Measurements from ENCODE around the gene MMP24. TPM values are rescaled to one million over a fixed set of nuclear protein-coding genes. Genes with fewer than 3 reads are reported as not detected.
A peak's percentile ranks its signal among the peaks of the same experiment; 100 is the strongest.
"Not testable (repeated sequence)": the region's sequence is repeated elsewhere in the genome, so short reads cannot be mapped to it uniquely, and the experiment has no call there.

MMP24 gene
- total and polyA plus RNA-seq, 2 donors (not counting 1 experiment from before 2014, with no cell fraction given) = 0.17 to 0.49 TPM

DNA sequence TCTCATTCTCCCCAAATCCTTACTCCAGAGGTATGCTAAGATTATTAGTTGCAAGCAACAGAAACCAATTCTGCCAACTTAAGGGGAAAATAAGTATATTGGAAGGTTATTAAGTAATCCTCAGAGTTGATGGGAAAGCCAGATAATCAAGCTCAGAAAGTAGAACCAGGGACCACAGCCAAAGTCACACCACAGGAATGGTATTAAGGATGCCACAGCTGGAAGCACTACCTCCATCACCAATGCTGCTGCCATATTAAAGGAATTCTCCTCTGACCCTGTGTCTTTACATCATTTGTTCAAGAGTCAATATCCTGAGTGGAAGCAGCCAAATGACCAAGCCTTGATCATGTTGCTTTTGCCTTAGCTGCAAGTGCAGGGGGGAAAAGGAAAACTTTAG is 44.8 kb upstream of the MMP24 start:
- Histone ChIP-seq H3K4me2 (ENCODE audit: extremely low read depth, insufficient read depth, low read length) (no peak overlapping the region), H4K20me1 (ENCODE audit: control insufficient read depth, extremely low read depth, insufficient read depth, low read length) (no peaks in the 10 kb centered on the region), H2AFZ (ENCODE audit: low read length) (no peak overlapping the region), H3K79me2 (ENCODE audit: control insufficient read depth, insufficient read depth, low read length) (no peaks in the 10 kb centered on the region), H3K9me3 (ENCODE audit: control insufficient read depth, insufficient read depth, low read depth, low read length) (no peaks in the 10 kb centered on the region), H3K27ac (ENCODE audit: insufficient read depth, low read length) (no peak overlapping the region), H3K4me3 (replicated peaks in 1 of 4; ENCODE audit: control extremely low read depth in 1 of 4, insufficient read depth in 1 of 4, low read depth in 3 of 4, low read length in 4 of 4) (no peak overlapping the region), H3K9ac (ENCODE audit: insufficient read depth, low read length) (no peak overlapping the region), H3K27me3 (ENCODE audit: control insufficient read depth, insufficient read depth, low read length) (no peaks in the 10 kb centered on the region), H3K4me1 (ENCODE audit: control insufficient read depth, extremely low read depth, insufficient read depth, low read length) (no peaks in the 10 kb centered on the region), H3K36me3 (ENCODE audit: control insufficient read depth, insufficient read depth, low read length) (no peaks in the 10 kb centered on the region)
- peak; percentile 7 to 65 for DNase-seq (ENCODE audit: low read depth in 2 of 2)
- TF ChIP-seq EZH2 (IDR thresholded peaks at IDR 0.05; ENCODE audit: low read length, missing control alignments) = no peak
- TF ChIP-seq, protein P1, sequence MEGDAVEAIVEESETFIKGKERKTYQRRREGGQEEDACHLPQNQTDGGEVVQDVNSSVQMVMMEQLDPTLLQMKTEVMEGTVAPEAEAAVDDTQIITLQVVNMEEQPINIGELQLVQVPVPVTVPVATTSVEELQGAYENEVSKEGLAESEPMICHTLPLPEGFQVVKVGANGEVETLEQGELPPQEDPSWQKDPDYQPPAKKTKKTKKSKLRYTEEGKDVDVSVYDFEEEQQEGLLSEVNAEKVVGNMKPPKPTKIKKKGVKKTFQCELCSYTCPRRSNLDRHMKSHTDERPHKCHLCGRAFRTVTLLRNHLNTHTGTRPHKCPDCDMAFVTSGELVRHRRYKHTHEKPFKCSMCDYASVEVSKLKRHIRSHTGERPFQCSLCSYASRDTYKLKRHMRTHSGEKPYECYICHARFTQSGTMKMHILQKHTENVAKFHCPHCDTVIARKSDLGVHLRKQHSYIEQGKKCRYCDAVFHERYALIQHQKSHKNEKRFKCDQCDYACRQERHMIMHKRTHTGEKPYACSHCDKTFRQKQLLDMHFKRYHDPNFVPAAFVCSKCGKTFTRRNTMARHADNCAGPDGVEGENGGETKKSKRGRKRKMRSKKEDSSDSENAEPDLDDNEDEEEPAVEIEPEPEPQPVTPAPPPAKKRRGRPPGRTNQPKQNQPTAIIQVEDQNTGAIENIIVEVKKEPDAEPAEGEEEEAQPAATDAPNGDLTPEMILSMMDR (conservative IDR thresholded peaks at IDR 0.05 in 1 of 2, IDR thresholded peaks at IDR 0.05 in 1 of 2; ENCODE audit: low read depth in 1 of 2, low read length in 2 of 2) = no peak

DNA sequence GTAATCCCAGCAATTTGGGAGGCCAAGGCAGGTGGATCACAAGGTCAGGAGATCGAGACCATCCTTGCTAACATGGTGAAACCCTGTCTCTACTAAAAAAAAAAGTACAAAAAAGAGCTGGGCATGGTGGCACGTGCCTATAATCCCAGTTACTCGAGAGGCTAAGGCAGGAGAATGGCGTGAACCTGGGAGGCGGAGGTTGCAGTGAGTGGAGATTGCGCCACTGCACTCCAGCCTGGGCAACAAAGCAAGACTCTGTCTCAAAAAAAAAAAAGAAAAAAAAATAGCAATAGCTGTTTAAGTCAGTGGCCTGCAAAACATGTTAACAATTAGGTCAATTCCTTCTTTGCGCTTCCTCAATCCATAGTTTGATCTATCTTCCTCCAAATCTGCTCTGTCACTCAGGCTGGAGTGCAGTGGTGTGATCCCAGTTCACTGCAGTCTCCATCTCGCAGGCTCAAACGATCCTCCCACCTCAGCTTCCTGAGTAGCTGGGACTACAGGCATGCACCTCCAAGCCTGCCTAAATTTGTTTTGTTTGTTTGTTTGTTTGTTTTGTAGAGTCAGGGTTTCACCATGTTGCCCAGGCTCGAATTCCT is 39.7 kb upstream of the MMP24 start:
- DNase-seq (ENCODE audit: low read depth in 2 of 2); H3K9me3 ChIP-seq (ENCODE audit: control insufficient read depth, insufficient read depth, low read depth, low read length); H3K4me3 ChIP-seq (replicated peaks in 1 of 4; ENCODE audit: control extremely low read depth in 1 of 4, insufficient read depth in 1 of 4, low read depth in 3 of 4, low read length in 4 of 4); H3K4me2 ChIP-seq (ENCODE audit: extremely low read depth, insufficient read depth, low read length); H3K27ac ChIP-seq (ENCODE audit: insufficient read depth, low read length); H3K27me3 ChIP-seq (ENCODE audit: control insufficient read depth, insufficient read depth, low read length); H4K20me1 ChIP-seq (ENCODE audit: control insufficient read depth, extremely low read depth, insufficient read depth, low read length); H2AFZ ChIP-seq (ENCODE audit: low read length); H3K4me1 ChIP-seq (ENCODE audit: control insufficient read depth, extremely low read depth, insufficient read depth, low read length); H3K36me3 ChIP-seq (ENCODE audit: control insufficient read depth, insufficient read depth, low read length); H3K9ac ChIP-seq (ENCODE audit: insufficient read depth, low read length); H3K79me2 ChIP-seq (ENCODE audit: control insufficient read depth, insufficient read depth, low read length): not testable (repeated sequence)

DNA sequence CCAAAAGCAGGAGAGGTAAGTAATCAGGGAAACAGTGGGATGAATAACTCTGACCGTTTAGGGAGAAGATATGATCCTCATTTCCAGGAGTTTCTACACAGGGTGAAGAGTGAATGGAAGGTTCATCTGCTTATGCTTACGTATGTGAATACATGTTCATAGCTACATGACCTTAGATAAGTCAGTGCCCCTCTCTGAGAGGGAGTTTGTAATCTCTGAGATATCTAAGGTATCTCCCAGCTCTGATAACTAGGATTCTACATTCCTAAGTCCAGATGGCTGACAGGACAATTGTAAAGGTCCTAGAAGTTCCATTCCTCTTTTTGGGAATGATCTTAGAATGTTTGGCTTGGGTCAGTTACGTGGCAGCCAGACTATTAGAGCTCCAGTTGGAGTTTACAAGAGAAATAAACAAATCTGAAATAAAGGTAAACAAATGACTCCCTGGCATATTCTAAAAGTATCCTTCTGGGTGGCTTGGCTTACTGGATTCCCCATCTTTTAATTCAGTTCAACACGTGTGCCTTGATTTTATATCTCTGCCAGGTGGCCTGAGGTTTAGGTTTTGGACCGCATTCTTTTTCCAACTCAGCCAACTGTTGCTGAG is 38.8 kb upstream of the MMP24 start:
- no peaks in the 10 kb centered on the region for H3K27me3 ChIP-seq (ENCODE audit: control insufficient read depth, insufficient read depth, low read length)
- no peak overlapping the region for H2AFZ ChIP-seq (ENCODE audit: low read length)
- no peak overlapping the region for H3K27ac ChIP-seq (ENCODE audit: insufficient read depth, low read length)
- no peaks in the 10 kb centered on the region for H3K36me3 ChIP-seq (ENCODE audit: control insufficient read depth, insufficient read depth, low read length)
- no peaks in the 10 kb centered on the region for H4K20me1 ChIP-seq (ENCODE audit: control insufficient read depth, extremely low read depth, insufficient read depth, low read length)
- TF ChIP-seq EZH2 (IDR thresholded peaks at IDR 0.05; ENCODE audit: low read length, missing control alignments) = no peak
- TF ChIP-seq, protein P1 (conservative IDR thresholded peaks at IDR 0.05 in 1 of 2, IDR thresholded peaks at IDR 0.05 in 1 of 2; ENCODE audit: low read depth in 1 of 2, low read length in 2 of 2) = no peak
- DNase-seq (ENCODE audit: low read depth in 2 of 2) = peak in 1 of 2 donors; percentile 30
- no peak overlapping the region for H3K4me3 ChIP-seq (replicated peaks in 1 of 4; ENCODE audit: control extremely low read depth in 1 of 4, insufficient read depth in 1 of 4, low read depth in 3 of 4, low read length in 4 of 4)
- H3K9me3 ChIP-seq (ENCODE audit: control insufficient read depth, insufficient read depth, low read depth, low read length) = no peaks in the 10 kb centered on the region
- H3K79me2 ChIP-seq (ENCODE audit: control insufficient read depth, insufficient read depth, low read length) = no peaks in the 10 kb centered on the region
- H3K4me2 ChIP-seq (ENCODE audit: extremely low read depth, insufficient read depth, low read length) = no peak overlapping the region
- no peak overlapping the region for H3K9ac ChIP-seq (ENCODE audit: insufficient read depth, low read length)
- H3K4me1 ChIP-seq (ENCODE audit: control insufficient read depth, extremely low read depth, insufficient read depth, low read length) = no peaks in the 10 kb centered on the region

DNA sequence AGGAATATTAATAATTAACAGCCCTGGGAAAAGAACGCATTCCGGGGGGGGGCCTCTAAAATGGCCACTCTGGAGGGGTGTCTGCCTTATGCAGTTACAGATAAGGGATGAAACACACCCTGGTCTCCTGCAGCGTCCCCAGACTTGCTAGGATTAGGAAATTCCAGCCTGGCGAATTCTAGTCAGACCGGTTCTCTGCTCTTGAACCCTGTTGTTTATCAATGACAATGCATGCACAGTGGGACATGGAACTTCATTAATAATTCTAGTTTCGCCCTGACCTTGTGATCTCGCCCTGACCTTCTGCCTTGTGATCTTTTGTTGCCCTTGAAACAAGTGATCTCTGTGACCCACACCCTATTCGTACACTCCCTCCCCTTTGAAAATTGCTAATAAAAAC is 37.3 kb upstream of the MMP24 start:
- H3K27ac ChIP-seq (ENCODE audit: insufficient read depth, low read length); H3K79me2 ChIP-seq (ENCODE audit: control insufficient read depth, insufficient read depth, low read length); H3K36me3 ChIP-seq (ENCODE audit: control insufficient read depth, insufficient read depth, low read length); H3K4me2 ChIP-seq (ENCODE audit: extremely low read depth, insufficient read depth, low read length); H3K9ac ChIP-seq (ENCODE audit: insufficient read depth, low read length); DNase-seq (ENCODE audit: low read depth in 2 of 2); H3K4me3 ChIP-seq (replicated peaks in 1 of 4; ENCODE audit: control extremely low read depth in 1 of 4, insufficient read depth in 1 of 4, low read depth in 3 of 4, low read length in 4 of 4); H3K4me1 ChIP-seq (ENCODE audit: control insufficient read depth, extremely low read depth, insufficient read depth, low read length); H3K9me3 ChIP-seq (ENCODE audit: control insufficient read depth, insufficient read depth, low read depth, low read length); H2AFZ ChIP-seq (ENCODE audit: low read length); H4K20me1 ChIP-seq (ENCODE audit: control insufficient read depth, extremely low read depth, insufficient read depth, low read length); H3K27me3 ChIP-seq (ENCODE audit: control insufficient read depth, insufficient read depth, low read length): not testable (repeated sequence)

All from fibroblast of lung (primary cell).